ENCODE measurements around the gene SDHAF2. TPM values are rescaled to one million over a fixed set of nuclear protein-coding genes. Genes with fewer than 3 reads are reported as not detected.
"Not testable (repeated sequence)": the region's sequence is repeated elsewhere in the genome, so short reads cannot be mapped to it uniquely, and the experiment has no call there.

Gene SDHAF2
- total RNA-seq, 2 experiments from 2014 or later, result 51.6 to 54.3 TPM

- H3K27ac Mint-ChIP-seq, result no peak overlapping the region
- peaks cover 68% of the 10 kb centered on the region for H3K36me3 Mint-ChIP-seq (ENCODE audit: low read depth)
- no peak overlapping the region for H3K4me3 Mint-ChIP-seq
- ChIA-PET CTCF (interaction anchor here (0.6 to 3.6 kb wide), 7 partner anchors 8 to 90 kb away, joined by 3 to 18 read pairs (median 5); no protein-coding TSS in a partner anchor), POLR2A (interaction anchor here (0.6 to 0.8 kb wide), 3 partner anchors 32 to 512 kb away, joined by 3 to 4 read pairs (median 3); partner anchors contain the start of gene TMEM109)
- DNase-seq, result no peak
- ATAC-seq, result no peak
- H3K9me3 Mint-ChIP-seq (ENCODE audit: insufficient read depth), result no peaks in the 10 kb centered on the region
- H3K27me3 Mint-ChIP-seq (ENCODE audit: low read depth), result no peaks in the 10 kb centered on the region
- H3K4me1 Mint-ChIP-seq (ENCODE audit: low read depth), result peaks cover 53% of the 10 kb centered on the region
Observed at GRCh38 chr11:61425367-61426131, 4.4 kb upstream of the SDHAF2 start.

GRCh38 chr11:61429346-61429690 lies 606 bp upstream of the SDHAF2 start:
- Mint-ChIP-seq H3K4me1 (ENCODE audit: low read depth) (peaks cover 58% of the 10 kb centered on the region), H3K4me3 (peak overlapping the region; percentile 99), H3K9me3 (ENCODE audit: insufficient read depth) (no peaks in the 10 kb centered on the region), H3K27me3 (ENCODE audit: low read depth) (no peaks in the 10 kb centered on the region), H3K36me3 (ENCODE audit: low read depth) (peaks cover 59% of the 10 kb centered on the region), H3K27ac (peak overlapping the region; percentile 100)
- DNase-seq, result peak; percentile 77
- ChIA-PET CTCF (interaction anchor here (0.7 to 2.6 kb wide), 12 partner anchors 9 to 209 kb away, joined by 3 to 16 read pairs (median 3); partner anchors contain the start of genes DDB1, TKFC and TMEM216), POLR2A (interaction anchor here (0.6 to 3.6 kb wide), 19 partner anchors 9 to 538 kb away, joined by 3 to 27 read pairs (median 4); partner anchors contain the start of genes CYB561A3, DDB1, FTH1 and TKFC)
- ATAC-seq, result peak; percentile 60

- not testable (repeated sequence) for H3K9me3 Mint-ChIP-seq (ENCODE audit: insufficient read depth); ATAC-seq; DNase-seq; H3K27me3 Mint-ChIP-seq (ENCODE audit: low read depth)
- Mint-ChIP-seq H3K4me1 (ENCODE audit: low read depth) (peaks cover 56% of the 10 kb centered on the region), H3K27ac (peak overlapping the region; percentile 100), H3K4me3 (peak overlapping the region; percentile 99), H3K36me3 (ENCODE audit: low read depth) (peaks cover 53% of the 10 kb centered on the region)
- ChIA-PET CTCF (interaction anchor here (0.6 to 2.6 kb wide), 3 partner anchors 38 to 95 kb away, joined by 3 to 16 read pairs (median 3); partner anchors contain the start of gene TMEM216), POLR2A (interaction anchor here (0.7 to 3.6 kb wide), 8 partner anchors 8 to 537 kb away, joined by 3 to 27 read pairs (median 10); partner anchors contain the start of genes CYB561A3, DDB1, FTH1 and TKFC)
Observed at GRCh38 chr11:61430839-61431238, 915 bp downstream of the SDHAF2 start.

- ATAC-seq (no peak), DNase-seq (no peak)
- H3K27ac Mint-ChIP-seq, result no peak overlapping the region
- CTCF ChIA-PET, result interaction anchor here (1.2 kb wide), 1 partner anchor 102 kb away, joined by 4 read pairs; no protein-coding TSS in a partner anchor
- H3K27me3 Mint-ChIP-seq (ENCODE audit: low read depth), result no peaks in the 10 kb centered on the region
- H3K4me1 Mint-ChIP-seq (ENCODE audit: low read depth), result peaks cover 23% of the 10 kb centered on the region
- H3K36me3 Mint-ChIP-seq (ENCODE audit: low read depth), result peaks cover 64% of the 10 kb centered on the region
- POLR2A ChIA-PET, result no interaction called here
- no peaks in the 10 kb centered on the region for H3K9me3 Mint-ChIP-seq (ENCODE audit: insufficient read depth)
- H3K4me3 Mint-ChIP-seq, result no peak overlapping the region
Observed at GRCh38 chr11:61437496-61437895, 7.6 kb downstream of the SDHAF2 start.

- H3K4me1 Mint-ChIP-seq (ENCODE audit: low read depth), result peaks cover 12% of the 10 kb centered on the region
- DNase-seq (no peak), ATAC-seq (no peak)
- no peaks in the 10 kb centered on the region for H3K9me3 Mint-ChIP-seq (ENCODE audit: insufficient read depth)
- ChIA-PET POLR2A (no interaction called here), CTCF (interaction anchor here (1.2 to 3.3 kb wide), 3 partner anchors 10 to 104 kb away, joined by 3 to 12 read pairs (median 6); partner anchors contain the start of genes CPSF7 and SDHAF2)
- H3K27ac Mint-ChIP-seq, result no peak overlapping the region
- no peak overlapping the region for H3K4me3 Mint-ChIP-seq
- peaks cover 62% of the 10 kb centered on the region for H3K36me3 Mint-ChIP-seq (ENCODE audit: low read depth)
- no peaks in the 10 kb centered on the region for H3K27me3 Mint-ChIP-seq (ENCODE audit: low read depth)
Observed at GRCh38 chr11:61439615-61440014, 9.7 kb downstream of the SDHAF2 start.

GRCh38 chr11:61442616-61443015 lies 12.7 kb downstream of the SDHAF2 start:
- H3K27me3 Mint-ChIP-seq (ENCODE audit: low read depth), result no peaks in the 10 kb centered on the region
- CTCF ChIA-PET, result interaction anchor here (0.9 to 5.7 kb wide), 6 partner anchors 7 to 106 kb away, joined by 3 to 82 read pairs (median 4); partner anchors contain the start of genes CPSF7 and SDHAF2
- H3K27ac Mint-ChIP-seq, result no peak overlapping the region
- POLR2A ChIA-PET, result interaction anchor here (0.6 kb wide), 2 partner anchors 8 to 9 kb away, joined by 3 to 5 read pairs; no protein-coding TSS in a partner anchor
- H3K4me1 Mint-ChIP-seq (ENCODE audit: low read depth), result peaks cover 2% of the 10 kb centered on the region
- DNase-seq, result no peak
- H3K9me3 Mint-ChIP-seq (ENCODE audit: insufficient read depth), result no peaks in the 10 kb centered on the region
- H3K4me3 Mint-ChIP-seq, result no peak overlapping the region
- ATAC-seq, result no peak
- H3K36me3 Mint-ChIP-seq (ENCODE audit: low read depth), result peaks cover 63% of the 10 kb centered on the region

- ATAC-seq (no peak), DNase-seq (no peak)
- POLR2A ChIA-PET, result interaction anchor here (1.3 to 2.4 kb wide), 3 partner anchors 10 to 16 kb away, joined by 3 to 13 read pairs (median 5); partner anchors contain the start of genes CPSF7 and SDHAF2
- no peak overlapping the region for H3K27ac Mint-ChIP-seq
- peaks cover 2% of the 10 kb centered on the region for H3K4me1 Mint-ChIP-seq (ENCODE audit: low read depth)
- no peaks in the 10 kb centered on the region for H3K9me3 Mint-ChIP-seq (ENCODE audit: insufficient read depth)
- no peaks in the 10 kb centered on the region for H3K27me3 Mint-ChIP-seq (ENCODE audit: low read depth)
- no peak overlapping the region for H3K4me3 Mint-ChIP-seq
- H3K36me3 Mint-ChIP-seq (ENCODE audit: low read depth), result peaks cover 60% of the 10 kb centered on the region
- CTCF ChIA-PET, result interaction anchor here (1.1 to 5.7 kb wide), 26 partner anchors 10 to 521 kb away, joined by 3 to 82 read pairs (median 5); partner anchors contain the start of genes CPSF7, FTH1, LRRC10B and SDHAF2
Observed at GRCh38 chr11:61445516-61445915, 15.6 kb downstream of the SDHAF2 start.

GRCh38 chr11:61446211-61446651 lies 16.3 kb downstream of the SDHAF2 start:
- ATAC-seq, result peak; percentile 93
- ChIA-PET CTCF (interaction anchor here (0.7 to 5.7 kb wide), 30 partner anchors 11 to 521 kb away, joined by 3 to 82 read pairs (median 5); partner anchors contain the start of genes CPSF7, FTH1, LRRC10B and SDHAF2), POLR2A (interaction anchor here (0.9 to 2.4 kb wide), 4 partner anchors 11 to 192 kb away, joined by 3 to 13 read pairs (median 4); partner anchors contain the start of genes CPSF7 and SDHAF2)
- Mint-ChIP-seq H3K4me1 (ENCODE audit: low read depth) (peaks cover 2% of the 10 kb centered on the region), H3K27ac (no peak overlapping the region), H3K9me3 (ENCODE audit: insufficient read depth) (no peaks in the 10 kb centered on the region), H3K27me3 (ENCODE audit: low read depth) (no peaks in the 10 kb centered on the region), H3K4me3 (no peak overlapping the region), H3K36me3 (ENCODE audit: low read depth) (peaks cover 61% of the 10 kb centered on the region)
- peak; percentile 83 for DNase-seq

- ChIA-PET CTCF (interaction anchor here (0.6 to 5.7 kb wide), 12 partner anchors 13 to 319 kb away, joined by 3 to 82 read pairs (median 12); partner anchors contain the start of genes CPSF7, LRRC10B, SDHAF2 and TMEM138), POLR2A (interaction anchor here (1.0 to 2.4 kb wide), 3 partner anchors 18 to 153 kb away, joined by 4 to 13 read pairs (median 4); partner anchors contain the start of genes CPSF7, SDHAF2 and VWCE)
- Mint-ChIP-seq H3K27ac (no peak overlapping the region), H3K4me3 (no peak overlapping the region), H3K9me3 (ENCODE audit: insufficient read depth) (no peaks in the 10 kb centered on the region), H3K27me3 (ENCODE audit: low read depth) (no peaks in the 10 kb centered on the region), H3K36me3 (ENCODE audit: low read depth) (peaks cover 55% of the 10 kb centered on the region), H3K4me1 (ENCODE audit: low read depth) (peaks cover 2% of the 10 kb centered on the region)
- no peak for DNase-seq
- ATAC-seq, result no peak
Observed at GRCh38 chr11:61447601-61448551, 18.0 kb downstream of the SDHAF2 start.

GRCh38 chr11:61448552-61448927 lies 18.6 kb downstream of the SDHAF2 start:
- ChIA-PET POLR2A (no interaction called here), CTCF (interaction anchor here (0.6 to 5.7 kb wide), 6 partner anchors 13 to 84 kb away, joined by 6 to 82 read pairs (median 26); no protein-coding TSS in a partner anchor)
- Mint-ChIP-seq H3K4me3 (no peak overlapping the region), H3K27me3 (ENCODE audit: low read depth) (no peaks in the 10 kb centered on the region), H3K4me1 (ENCODE audit: low read depth) (peaks cover 2% of the 10 kb centered on the region), H3K27ac (no peak overlapping the region), H3K36me3 (ENCODE audit: low read depth) (peaks cover 49% of the 10 kb centered on the region), H3K9me3 (ENCODE audit: insufficient read depth) (no peaks in the 10 kb centered on the region)
- DNase-seq (no peak), ATAC-seq (no peak)
